Endodermal cell (in vitro differentiated cells): ENCODE data around the gene PASK. TPM values are rescaled to one million over a fixed set of nuclear protein-coding genes. Genes with fewer than 3 reads are reported as not detected.

Experiments used
- DNase-seq: peaks from one replicate; pipeline ENCODE4 v3.0.0-alpha.2; 2017
- H3K27ac ChIP-seq: 2 replicates; pipeline ENCODE4 v1.5.1; 2013; ENCODE audit warnings: mild to moderate bottlenecking, low read depth, low read length, moderate library complexity
- H3K27me3 ChIP-seq: 2 replicates; pipeline ENCODE4 v1.6.1; 2013; ENCODE audit warnings: mild to moderate bottlenecking, low read length, moderate library complexity; ENCODE audit not compliant: insufficient read depth, control insufficient read depth, poor library complexity, severe bottlenecking
- H3K36me3 ChIP-seq: 2 replicates; pipeline ENCODE4 v1.7.0; 2013; ENCODE audit warnings: mild to moderate bottlenecking, low read length, moderate library complexity; ENCODE audit not compliant: control insufficient read depth, insufficient read depth
- H3K4me1 ChIP-seq: one replicate; pipeline ENCODE4 v1.7.0; 2013; ENCODE audit warnings: low read length; ENCODE audit not compliant: control insufficient read depth, insufficient read depth
- H3K4me3 ChIP-seq: 2 replicates; pipeline ENCODE4 v1.5.1; 2013; ENCODE audit warnings: mild to moderate bottlenecking, low read length, moderate library complexity
- H3K9ac ChIP-seq: 2 replicates; pipeline ENCODE4 v1.6.1; 2013; ENCODE audit warnings: mild to moderate bottlenecking, low read length, moderate library complexity; ENCODE audit not compliant: poor library complexity, severe bottlenecking; ENCODE audit errors: extremely low read depth
- H3K9me3 ChIP-seq: 2 replicates; pipeline ENCODE4 v1.6.1; 2013; ENCODE audit warnings: mild to moderate bottlenecking, low read length, moderate library complexity; ENCODE audit not compliant: control insufficient read depth
- H3K27ac Mint-ChIP-seq: 2 replicates; pipeline ENCODE4 v1.8.0; 2020; ENCODE audit warnings: mixed read lengths
- H3K27me3 Mint-ChIP-seq: 2 replicates; pipeline ENCODE4 v1.8.0; 2021; ENCODE audit warnings: mild to moderate bottlenecking, mixed read lengths; ENCODE audit not compliant: insufficient read depth
- H3K36me3 Mint-ChIP-seq: 2 replicates; pipeline ENCODE4 v1.8.0; 2020; ENCODE audit warnings: low read depth, mixed read lengths
- H3K4me1 Mint-ChIP-seq: 2 replicates; pipeline ENCODE4 v1.8.0; 2020; ENCODE audit warnings: mixed read lengths
- H3K4me3 Mint-ChIP-seq: 2 replicates; pipeline ENCODE4 v1.8.0; 2020; ENCODE audit warnings: mild to moderate bottlenecking, moderate library complexity, mixed read lengths
- H3K9me3 Mint-ChIP-seq: 2 replicates; pipeline ENCODE4 v1.8.0; 2020; ENCODE audit warnings: mild to moderate bottlenecking, mixed read lengths
- WGBS, 2 experiments: methylation state at CpG; one replicate each; pipeline versions ENCODE4 v1.1.5 to v1.1.7; 2013; ENCODE audit warnings: missing lambda C conversion rate in 2 of 2, mixed read lengths in 1 of 2; ENCODE audit not compliant: insufficient coverage in 1 of 2, insufficient read length in 1 of 2; 5-methylcytosine and 5-hydroxymethylcytosine counted together
- total RNA-seq, 2 donors: library from RNA; stranded (reverse); fragmentation: NEBNext Ultra II Directional in 1 of 2; extraction: Animal tissue kit (Norgen Biotek cat#: 25700) in 1 of 2; gene quantifications; 2 replicates in 1 of 2; 3 replicates in 1 of 2; pipeline ENCODE4 v1.2.1, GENCODE V29; 2021
- TF ChIP-seq, protein P1 (sequence below): fragments of 200-600 bp; sonication (generic); conservative IDR thresholded peaks from 2 replicates; pipeline ENCODE4 v1.5.0; 2021; ENCODE audit warnings: antibody characterized with exemption, mild to moderate bottlenecking

Gene PASK
- total RNA-seq, 2 donors from 2014 or later: 76.5 to 94.5 TPM

DNA sequence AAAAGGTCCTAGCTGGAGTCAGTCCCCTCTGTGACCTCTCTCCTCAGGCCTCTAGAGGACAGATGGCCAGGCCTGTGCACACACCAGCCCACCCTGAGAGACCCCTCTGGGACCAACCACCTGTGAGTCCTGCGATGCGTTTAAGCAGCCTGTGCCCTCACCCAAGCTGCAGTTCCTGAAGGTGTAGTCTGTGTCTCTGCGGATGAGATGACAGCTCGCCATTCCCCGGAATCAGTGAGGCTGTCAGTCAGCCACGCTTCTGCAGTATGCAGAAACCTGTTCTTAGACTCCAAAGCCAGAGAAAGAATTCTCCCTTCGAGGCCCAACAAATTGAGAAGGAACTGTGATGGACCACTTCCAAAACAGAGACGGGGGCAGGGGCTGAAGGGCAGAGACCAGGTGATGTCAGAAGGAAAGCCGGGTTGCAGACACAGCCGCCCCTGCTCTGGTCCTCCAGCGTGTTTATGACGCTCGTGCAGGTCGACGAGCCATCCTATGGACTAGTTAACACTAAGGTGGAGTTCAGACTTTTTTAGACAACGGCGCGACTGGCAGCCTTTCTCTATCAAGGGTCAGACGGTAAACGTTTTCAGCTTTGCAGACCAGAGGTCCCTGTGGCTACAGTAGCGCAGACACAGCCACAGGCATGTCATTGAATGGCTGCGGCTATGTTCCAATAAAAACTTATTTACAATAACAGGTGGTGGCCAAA lies 57.4 kb downstream of the PASK start:
- Histone ChIP-seq H3K9me3 (no peaks in the 10 kb centered on the region), H3K4me3 (no peak overlapping the region), H3K9ac (no peak overlapping the region), H3K36me3 (peaks cover 84% of the 10 kb centered on the region), H3K27me3 (no peaks in the 10 kb centered on the region), H3K27ac (no peak overlapping the region), H3K4me1 (peaks cover 3% of the 10 kb centered on the region)
- no peaks in the 10 kb centered on the region for H3K27me3 Mint-ChIP-seq
- H3K4me3 Mint-ChIP-seq: no peak overlapping the region
- no peak overlapping the region for H3K27ac Mint-ChIP-seq
- H3K36me3 Mint-ChIP-seq: peaks cover 70% of the 10 kb centered on the region
- TF ChIP-seq, protein P1, sequence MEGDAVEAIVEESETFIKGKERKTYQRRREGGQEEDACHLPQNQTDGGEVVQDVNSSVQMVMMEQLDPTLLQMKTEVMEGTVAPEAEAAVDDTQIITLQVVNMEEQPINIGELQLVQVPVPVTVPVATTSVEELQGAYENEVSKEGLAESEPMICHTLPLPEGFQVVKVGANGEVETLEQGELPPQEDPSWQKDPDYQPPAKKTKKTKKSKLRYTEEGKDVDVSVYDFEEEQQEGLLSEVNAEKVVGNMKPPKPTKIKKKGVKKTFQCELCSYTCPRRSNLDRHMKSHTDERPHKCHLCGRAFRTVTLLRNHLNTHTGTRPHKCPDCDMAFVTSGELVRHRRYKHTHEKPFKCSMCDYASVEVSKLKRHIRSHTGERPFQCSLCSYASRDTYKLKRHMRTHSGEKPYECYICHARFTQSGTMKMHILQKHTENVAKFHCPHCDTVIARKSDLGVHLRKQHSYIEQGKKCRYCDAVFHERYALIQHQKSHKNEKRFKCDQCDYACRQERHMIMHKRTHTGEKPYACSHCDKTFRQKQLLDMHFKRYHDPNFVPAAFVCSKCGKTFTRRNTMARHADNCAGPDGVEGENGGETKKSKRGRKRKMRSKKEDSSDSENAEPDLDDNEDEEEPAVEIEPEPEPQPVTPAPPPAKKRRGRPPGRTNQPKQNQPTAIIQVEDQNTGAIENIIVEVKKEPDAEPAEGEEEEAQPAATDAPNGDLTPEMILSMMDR: no peak
- H3K4me1 Mint-ChIP-seq: peaks cover 20% of the 10 kb centered on the region
- WGBS, 2 experiments: 91 to 95% methylated on average over 17 to 22 of the region's 22 CpGs
- DNase-seq: no peak
- H3K9me3 Mint-ChIP-seq: no peaks in the 10 kb centered on the region

DNA sequence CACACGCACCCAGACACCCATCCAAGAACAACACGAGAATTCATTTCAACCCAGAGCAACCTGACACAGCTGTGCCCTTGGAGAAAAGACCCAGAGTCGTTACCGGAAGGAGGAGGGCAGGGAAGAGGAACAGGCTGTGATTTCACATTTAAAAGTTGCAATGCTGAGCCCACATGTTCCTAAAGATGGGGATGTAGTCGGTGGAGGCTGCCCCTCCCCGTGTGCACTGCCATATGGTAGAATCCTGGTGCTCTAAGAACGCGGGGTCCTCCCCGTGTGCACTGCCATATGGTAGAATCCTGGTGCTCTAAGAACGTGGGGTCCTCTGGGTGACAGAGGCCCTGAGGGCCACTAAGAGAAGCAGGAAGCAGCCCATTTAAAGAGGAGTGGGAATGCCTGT lies 58.1 kb downstream of the PASK start:
- H3K9me3 Mint-ChIP-seq: no peaks in the 10 kb centered on the region
- no peaks in the 10 kb centered on the region for H3K27me3 Mint-ChIP-seq
- H3K4me1 ChIP-seq: peaks cover 3% of the 10 kb centered on the region
- no peak overlapping the region for H3K4me3 ChIP-seq
- H3K4me3 Mint-ChIP-seq: no peak overlapping the region
- H3K27ac Mint-ChIP-seq: no peak overlapping the region
- peaks cover 72% of the 10 kb centered on the region for H3K36me3 Mint-ChIP-seq
- no peaks in the 10 kb centered on the region for H3K9me3 ChIP-seq
- peaks cover 19% of the 10 kb centered on the region for H3K4me1 Mint-ChIP-seq
- no peak overlapping the region for H3K27ac ChIP-seq
- peaks cover 84% of the 10 kb centered on the region for H3K36me3 ChIP-seq
- no peak overlapping the region for H3K9ac ChIP-seq
- H3K27me3 ChIP-seq: no peaks in the 10 kb centered on the region
- 91 to 94% methylated on average over 7 to 10 of the region's 10 CpGs for whole genome bisulfite sequencing, 2 experiments
- TF ChIP-seq, protein P1: no peak
- no peak for DNase-seq

DNA sequence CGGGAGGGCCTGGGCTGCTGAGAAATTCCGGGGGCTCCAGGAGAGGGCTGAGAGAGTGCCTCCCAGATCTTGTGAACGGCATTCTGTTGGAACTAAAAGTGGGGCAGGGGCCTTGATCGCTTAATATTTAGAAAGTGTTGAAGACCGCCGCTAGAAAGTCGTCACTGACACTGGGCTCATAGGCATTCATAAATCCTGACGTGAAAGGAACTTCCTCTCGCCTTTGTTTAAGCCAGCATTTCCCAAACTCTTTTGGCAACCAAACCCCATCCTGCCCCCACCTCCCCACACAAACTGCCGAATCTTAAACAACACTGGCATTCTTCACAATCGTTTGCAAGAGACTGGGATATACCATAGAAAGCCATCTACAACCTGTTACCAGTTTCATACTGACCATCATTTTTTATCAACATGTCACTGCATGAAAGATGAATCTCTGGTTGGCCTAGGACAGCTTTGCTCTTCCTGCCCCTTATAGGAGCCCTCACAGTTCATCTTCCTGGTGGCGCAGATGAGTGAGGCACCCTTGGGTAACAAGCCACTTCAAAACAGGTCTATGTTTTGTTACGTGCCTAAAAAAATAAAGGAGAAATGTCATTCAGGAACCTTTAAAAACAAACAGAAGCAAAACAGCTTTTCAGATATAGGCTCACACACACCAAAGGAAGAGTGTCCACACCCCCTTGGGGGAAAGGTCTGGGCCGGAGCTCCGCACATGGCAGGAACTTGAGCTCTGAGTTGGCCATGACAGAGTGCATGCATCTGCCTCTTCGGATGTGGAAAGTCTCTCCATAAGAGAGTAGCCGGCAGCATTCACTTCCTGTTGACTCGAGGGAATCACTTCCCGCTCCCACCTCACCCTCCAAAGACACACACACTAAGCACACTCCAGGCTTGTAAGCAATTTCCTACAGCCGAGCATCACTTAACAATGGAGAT lies 60.2 kb downstream of the PASK start:
- DNase-seq: no peak
- H3K36me3 ChIP-seq: peaks cover 63% of the 10 kb centered on the region
- H3K36me3 Mint-ChIP-seq: peaks cover 68% of the 10 kb centered on the region
- peaks cover 3% of the 10 kb centered on the region for H3K4me1 ChIP-seq
- no peaks in the 10 kb centered on the region for H3K27me3 ChIP-seq
- no peak overlapping the region for H3K27ac ChIP-seq
- peaks cover 11% of the 10 kb centered on the region for H3K4me1 Mint-ChIP-seq
- TF ChIP-seq, protein P1: no peak
- H3K4me3 ChIP-seq: no peak overlapping the region
- 88 to 89% methylated on average over 18 to 20 of the region's 20 CpGs for WGBS, 2 experiments
- no peaks in the 10 kb centered on the region for H3K9me3 Mint-ChIP-seq
- no peak overlapping the region for H3K4me3 Mint-ChIP-seq
- no peaks in the 10 kb centered on the region for H3K9me3 ChIP-seq
- H3K27ac Mint-ChIP-seq: no peak overlapping the region
- no peak overlapping the region for H3K9ac ChIP-seq
- no peaks in the 10 kb centered on the region for H3K27me3 Mint-ChIP-seq
